GM18867 (cell line): ENCODE data around the gene GALR3.

Experiments used
- ATAC-seq: cut with Tn5 transposase; IDR thresholded peaks from one replicate; pipeline ENCODE4 v1.9.1; 2021; ENCODE audit warnings: mild to moderate bottlenecking, moderate library complexity; ENCODE audit not compliant: unreplicated experiment

The GALR3 gene

GRCh38 chr22:37818409-37819104, 4.6 kb upstream of the GALR3 start:
- no peak for ATAC-seq

DNA sequence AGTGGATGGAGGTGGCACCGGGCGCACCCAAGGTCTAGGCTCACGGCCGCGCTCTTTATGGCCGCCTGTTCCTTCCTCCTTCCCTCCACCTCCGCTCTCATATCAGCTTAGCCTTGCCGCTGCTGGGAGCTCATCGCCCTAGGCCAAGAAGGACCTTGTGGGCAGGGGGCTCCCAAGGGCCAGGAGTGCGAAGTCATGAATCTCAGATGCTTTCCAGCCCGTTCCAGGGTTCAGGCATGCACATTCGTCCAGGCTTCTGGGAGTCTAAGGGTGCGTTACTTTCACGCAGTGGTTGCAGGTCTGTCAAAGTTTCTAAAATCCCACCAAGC, 4.1 kb upstream of the GALR3 start:
- ATAC-seq = no peak

DNA sequence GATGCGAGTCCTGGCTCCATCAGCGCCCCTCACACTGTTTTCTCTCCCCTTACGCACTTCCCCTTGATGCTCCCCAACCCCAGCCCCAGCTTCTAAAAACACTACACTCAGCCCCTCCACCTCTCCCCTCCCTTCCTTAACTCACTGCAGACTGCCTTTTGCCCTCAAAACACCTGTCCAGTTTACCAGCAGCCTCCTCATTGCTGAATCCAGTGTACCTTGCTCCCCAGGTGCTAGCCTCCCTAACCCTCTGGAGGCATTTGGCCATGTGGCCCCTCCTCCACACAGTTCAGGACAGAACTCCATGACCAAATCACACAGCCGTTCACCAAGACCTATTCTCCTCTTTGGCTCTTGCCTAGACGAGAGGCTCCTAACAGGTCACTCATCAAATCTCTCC, 2.8 kb upstream of the GALR3 start:
- no peak for ATAC-seq

DNA sequence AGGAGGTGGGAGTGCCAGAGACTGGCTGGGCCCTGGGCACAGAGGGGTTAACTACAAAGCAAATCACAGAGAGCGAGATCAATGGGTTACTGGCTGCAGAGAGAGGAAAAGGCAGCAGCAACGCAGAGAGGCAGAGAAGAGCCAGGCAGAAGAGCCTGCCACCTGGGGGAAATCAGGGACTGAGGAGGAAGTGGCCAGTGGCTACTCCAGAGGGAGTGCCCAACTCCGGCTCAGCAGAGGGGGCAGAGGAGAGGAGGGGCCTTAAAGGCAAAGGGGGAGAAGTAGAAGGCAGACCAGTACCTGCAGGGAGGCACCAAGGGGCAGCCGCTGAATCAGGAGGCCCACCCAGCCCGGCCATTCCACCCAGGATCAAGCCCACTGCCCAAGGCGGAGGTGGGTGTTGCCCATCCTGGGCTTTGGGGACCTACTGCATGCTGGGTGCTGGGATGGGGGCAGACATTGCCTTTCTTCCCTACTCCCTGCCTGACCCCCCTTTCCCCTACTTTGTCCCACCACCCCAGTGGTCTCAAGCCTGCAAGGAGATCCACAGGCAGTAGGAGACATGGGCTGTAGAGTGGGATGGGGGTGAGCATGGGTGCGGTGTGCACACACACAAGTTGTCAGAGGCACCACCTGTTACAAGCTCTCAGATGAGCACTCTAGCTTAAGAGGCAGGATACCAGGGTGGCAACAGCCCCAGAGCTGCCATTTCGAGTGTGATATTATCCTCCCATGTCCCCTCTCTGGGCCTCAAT, 926 bp upstream of the GALR3 start:
- no peak for ATAC-seq

GRCh38 chr22:37824674-37825641, 1.8 kb downstream of the GALR3 start:
- ATAC-seq = no peak

DNA sequence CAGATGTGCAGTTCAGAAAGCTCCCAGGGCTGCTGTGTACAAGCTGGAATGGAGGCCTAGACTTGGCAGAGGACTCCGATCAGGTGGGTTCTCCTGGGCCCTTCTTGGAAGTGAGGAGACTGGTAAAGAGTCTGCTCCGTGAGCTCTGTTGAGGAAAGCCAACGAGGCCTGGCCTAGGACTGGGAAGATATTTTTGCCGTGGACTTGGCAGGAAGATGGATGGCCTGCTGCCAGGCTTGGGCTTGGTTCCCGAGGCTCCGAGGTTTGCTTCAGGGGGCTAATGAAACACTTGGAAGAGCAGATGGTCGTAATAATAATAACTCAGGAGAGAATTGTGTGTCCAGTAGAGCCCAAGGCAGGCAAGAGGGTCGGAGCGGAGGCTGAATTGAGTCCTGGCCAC, 3.9 kb downstream of the GALR3 start:
- ATAC-seq = no peak

DNA sequence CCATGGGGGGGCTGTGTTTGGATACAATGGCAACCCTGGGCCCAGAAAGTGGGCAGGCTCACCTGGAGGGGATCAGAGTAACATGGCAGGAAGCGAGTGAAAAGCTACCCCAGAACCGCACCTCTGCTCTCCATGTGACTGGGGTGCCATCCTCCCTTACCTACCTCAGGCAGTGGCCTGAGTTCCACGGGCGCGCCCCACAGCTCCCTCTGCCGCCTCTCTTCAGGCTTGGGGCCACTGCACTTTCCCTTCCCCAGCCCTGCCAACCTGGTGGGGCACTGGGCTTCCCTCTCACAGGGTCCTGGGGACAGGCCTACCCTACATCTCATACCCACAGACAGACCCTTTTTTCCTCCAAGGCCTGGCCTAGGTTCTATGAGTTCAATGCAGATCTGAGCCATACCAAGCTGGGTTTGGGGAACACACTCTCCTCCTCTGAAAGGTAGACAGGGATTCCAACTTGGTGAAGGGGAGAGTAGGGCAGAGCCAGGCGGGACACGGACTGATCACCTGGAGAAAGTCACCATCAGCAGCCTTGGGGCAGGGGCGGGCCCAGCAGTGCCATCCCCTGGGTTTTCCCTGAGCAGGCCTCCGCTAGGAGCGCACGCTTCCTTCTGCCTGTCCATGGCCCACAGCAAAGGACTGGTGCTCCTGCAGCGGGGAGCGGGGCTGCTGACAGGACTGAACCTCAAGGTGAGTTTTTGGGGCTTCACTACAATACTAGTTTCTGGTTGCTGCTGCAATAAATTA, 7.1 kb downstream of the GALR3 start:
- ATAC-seq = no peak

DNA sequence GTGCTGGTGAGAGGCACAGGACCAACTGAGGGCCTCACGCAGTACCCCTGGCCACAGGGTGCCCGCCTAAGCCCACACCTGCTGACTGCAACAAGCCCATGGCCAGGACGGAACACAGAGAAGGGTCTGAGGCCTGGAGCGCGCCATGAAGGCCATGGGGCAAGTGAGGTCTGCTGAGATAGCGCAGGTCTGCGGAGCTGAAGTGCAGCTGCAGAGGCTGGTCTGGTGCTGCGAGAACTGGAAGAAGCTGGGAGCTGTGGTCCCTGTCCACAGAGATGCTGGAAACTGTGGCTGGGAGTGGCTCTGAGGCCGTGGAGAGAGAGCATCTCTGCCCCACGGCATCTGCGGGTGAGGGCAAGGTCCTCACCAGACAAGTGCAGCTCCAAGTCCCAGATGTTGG, 8.3 kb downstream of the GALR3 start:
- ATAC-seq = no peak

DNA sequence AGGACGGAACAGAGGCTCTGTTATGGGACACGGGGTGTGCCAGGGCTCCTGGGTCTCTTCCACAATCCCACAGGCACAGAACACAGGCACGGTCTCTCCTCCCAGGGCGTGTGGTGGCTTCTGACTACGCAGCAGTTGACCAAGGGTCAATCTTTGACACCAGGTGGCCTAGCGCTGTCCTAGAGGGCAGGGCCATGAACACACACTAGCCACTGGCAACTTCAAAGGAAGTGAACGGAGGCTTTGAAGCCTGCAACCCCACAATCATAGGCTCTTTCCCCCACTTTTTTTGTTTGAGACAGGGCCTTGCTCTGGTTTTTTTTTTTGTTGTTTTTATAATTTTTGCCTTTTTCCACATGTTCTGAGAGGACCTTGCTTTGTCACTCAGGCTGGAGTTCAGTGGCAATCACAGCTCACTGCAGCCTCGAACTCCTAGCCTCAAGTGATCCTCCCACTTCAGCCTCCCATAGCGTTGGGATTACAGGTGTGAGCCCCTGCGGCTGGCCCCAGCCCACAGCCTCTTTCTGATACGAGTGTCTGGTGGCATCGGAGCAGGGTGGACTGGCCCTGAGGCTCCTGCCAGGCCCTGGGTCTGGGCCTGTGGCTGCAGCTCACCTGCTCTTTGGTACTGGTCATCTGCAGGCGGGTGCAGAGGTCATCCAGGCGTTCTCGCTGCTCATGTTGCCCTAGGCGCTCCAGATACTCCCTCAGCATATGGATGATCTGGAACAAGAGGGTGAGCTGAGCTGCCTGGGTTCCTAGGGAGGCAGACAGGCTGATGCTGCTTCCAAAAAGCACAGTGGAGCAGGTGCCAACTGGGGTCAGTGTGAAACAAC, 9.1 kb downstream of the GALR3 start:
- no peak for ATAC-seq

- ATAC-seq = no peak
Observed at GRCh38 chr22:37842015-37842793, 19.0 kb downstream of the GALR3 start.

- ATAC-seq = peak; percentile 46
Observed at GRCh38 chr22:37843741-37844089, 20.5 kb downstream of the GALR3 start.

- ATAC-seq = no peak
Observed at GRCh38 chr22:37844904-37845329, 21.7 kb downstream of the GALR3 start.

GRCh38 chr22:37846433-37846832, 23.3 kb downstream of the GALR3 start:
- no peak for ATAC-seq

DNA sequence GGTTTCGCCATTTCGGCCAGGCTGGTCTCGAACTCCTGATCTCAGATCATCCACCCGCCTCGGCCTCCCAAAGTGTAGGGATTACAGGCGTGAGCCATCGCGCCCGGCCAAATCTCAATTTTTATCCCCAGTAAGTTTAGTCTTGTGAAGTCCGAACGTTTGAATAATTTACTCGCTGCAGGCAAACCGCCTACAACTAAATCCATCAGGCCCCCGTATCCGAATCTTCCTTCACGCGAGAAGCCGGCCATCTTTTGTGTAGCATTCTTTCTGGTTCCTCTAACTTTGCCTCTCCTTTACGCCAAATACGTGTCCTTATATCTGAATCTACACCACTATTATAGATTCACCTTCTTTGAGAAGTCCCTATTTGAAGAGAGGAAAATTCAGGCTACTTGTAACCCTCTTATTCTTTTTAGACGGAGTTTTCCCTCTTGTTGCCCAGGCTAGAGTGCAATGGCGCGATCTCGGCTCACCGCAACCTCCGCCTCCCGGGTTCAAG, 25.5 kb downstream of the GALR3 start:
- ATAC-seq = no peak

GRCh38 chr22:37849089-37849751, 26.0 kb downstream of the GALR3 start, which contains the start of gene EIF3L:
Gene EIF3L, plus strand, starts transcription at chr22:37849419. Its CDS starts 31 bp downstream, at chr22:37849450.
- peak; percentile 58 for ATAC-seq

- ATAC-seq = no peak
Observed at GRCh38 chr22:37850801-37851200, 27.6 kb downstream of the GALR3 start.

GRCh38 chr22:37852418-37852817, 29.2 kb downstream of the GALR3 start:
- ATAC-seq = no peak

- ATAC-seq = no peak
Observed at GRCh38 chr22:37854946-37855345, 31.8 kb downstream of the GALR3 start.
